ENCODE results near the gene ATP6V0D1. TPM values are rescaled to one million over a fixed set of nuclear protein-coding genes. Genes with fewer than 3 reads are reported as not detected.

The ATP6V0D1 gene
- total and polyA plus RNA-seq, 2 donors (not counting 1 experiment from before 2014, with no cell fraction given): 62.1 to 91.0 TPM

GRCh38 chr16:67530013-67530939 lies 49.3 kb upstream of the ATP6V0D1 start:
- peak overlapping the region; percentile 65 to 92 (median 85) for H3K4me3 ChIP-seq (ENCODE audit: control extremely low read depth in 1 of 5, extremely low read depth in 1 of 5, insufficient read depth in 1 of 5, low read depth in 2 of 5, low read length in 4 of 5)
- Mint-ChIP-seq H3K4me3 (peak overlapping the region; percentile 95), H3K9me3 (ENCODE audit: insufficient read depth) (no peaks in the 10 kb centered on the region), H3K27me3 (no peaks in the 10 kb centered on the region), H3K4me1 (peaks cover 63% of the 10 kb centered on the region), H3K27ac (peak overlapping the region; percentile 98)
- intact Hi-C loops (cut with micrococcal nuclease): loop anchor here (1.0 to 2.0 kb wide), 5 partner anchors 9 to 130 kb away; partner anchors contain the start of genes ACD, ATP6V0D1, CTCF and PARD6A
- H3K79me2 ChIP-seq (ENCODE audit: control insufficient read depth, insufficient read depth, low read length): peaks cover 70% of the 10 kb centered on the region
- H4K20me1 ChIP-seq (ENCODE audit: control insufficient read depth, insufficient read depth, low read length, poor library complexity, severe bottlenecking): peaks cover 24% of the 10 kb centered on the region
- WGBS (ENCODE audit: insufficient coverage): under 1% methylated on average over 44 of the region's 48 CpGs
- H2AFZ ChIP-seq (ENCODE audit: insufficient read depth, low read depth, low read length, poor library complexity, severe bottlenecking): peak overlapping the region; percentile 45
- POLR2A ChIA-PET: interaction anchor here (0.6 to 10.2 kb wide), 18 partner anchors 9 to 590 kb away, joined by 3 to 83 read pairs (median 6); partner anchors contain the start of genes ACD, ATP6V0D1, CARMIL2 and CTCF
- H3K4me1 ChIP-seq (ENCODE audit: control insufficient read depth in 2 of 2, insufficient read depth in 2 of 2, low read length in 2 of 2): peaks cover 38 to 70% of the 10 kb centered on the region in 2 donors
- CTCF ChIA-PET: interaction anchor here (0.9 to 12.8 kb wide), 9 partner anchors 10 to 115 kb away, joined by 3 to 178 read pairs (median 12); partner anchors contain the start of genes ATP6V0D1, CARMIL2 and CTCF
- peak; percentile 94 for DNase-seq
- no peaks in the 10 kb centered on the region for H3K9me3 ChIP-seq (ENCODE audit: control extremely low read depth in 1 of 3, control insufficient read depth in 2 of 3, insufficient read depth in 1 of 3, low read length in 2 of 3)
- peak; percentile 59 for ATAC-seq (ENCODE audit: low read depth)
- peak overlapping the region; percentile 89 for H3K9ac ChIP-seq (ENCODE audit: low read length)
- peak overlapping the region; percentile 96 to 100 for H3K27ac ChIP-seq (ENCODE audit: low read length in 2 of 2)
- H3K27me3 ChIP-seq (replicated peaks in 1 of 4; ENCODE audit: control extremely low read depth in 1 of 4, control insufficient read depth in 3 of 4, insufficient read depth in 4 of 4, low read length in 3 of 4): no peaks in the 10 kb centered on the region
- peaks cover 0 to 10% of the 10 kb centered on the region in 2 experiments for H3K36me3 ChIP-seq (replicated peaks in 1 of 2; ENCODE audit: control extremely low read depth in 1 of 2, control insufficient read depth in 1 of 2, extremely low read depth in 1 of 2, insufficient read depth in 2 of 2, low read length in 1 of 2)
- TF ChIP-seq CTCF (IDR thresholded peaks at IDR 0.05) (no peak), EZH2 (IDR thresholded peaks at IDR 0.05; ENCODE audit: borderline replicate concordance, insufficient read depth, low read depth, low read length, poor library complexity, severe bottlenecking) (no peak)
- H3K4me2 ChIP-seq (replicated peaks; ENCODE audit: low read depth, low read length, poor library complexity, severe bottlenecking): peak overlapping the region; percentile 96
